NCI-H2107 treated with DMSO at 0.1 percent for 48 hours (cell line): Measurements from ENCODE around the gene CFAP126.
"Not testable (repeated sequence)": the region's sequence is repeated elsewhere in the genome, so short reads cannot be mapped to it uniquely, and the experiment has no call there.

Experiments
- DNase-seq: peaks from one replicate; lab custom pipeline; 2025; ENCODE audit not compliant: unreplicated experiment; lab: John Stamatoyannopoulos, UW

CFAP126 gene

DNA sequence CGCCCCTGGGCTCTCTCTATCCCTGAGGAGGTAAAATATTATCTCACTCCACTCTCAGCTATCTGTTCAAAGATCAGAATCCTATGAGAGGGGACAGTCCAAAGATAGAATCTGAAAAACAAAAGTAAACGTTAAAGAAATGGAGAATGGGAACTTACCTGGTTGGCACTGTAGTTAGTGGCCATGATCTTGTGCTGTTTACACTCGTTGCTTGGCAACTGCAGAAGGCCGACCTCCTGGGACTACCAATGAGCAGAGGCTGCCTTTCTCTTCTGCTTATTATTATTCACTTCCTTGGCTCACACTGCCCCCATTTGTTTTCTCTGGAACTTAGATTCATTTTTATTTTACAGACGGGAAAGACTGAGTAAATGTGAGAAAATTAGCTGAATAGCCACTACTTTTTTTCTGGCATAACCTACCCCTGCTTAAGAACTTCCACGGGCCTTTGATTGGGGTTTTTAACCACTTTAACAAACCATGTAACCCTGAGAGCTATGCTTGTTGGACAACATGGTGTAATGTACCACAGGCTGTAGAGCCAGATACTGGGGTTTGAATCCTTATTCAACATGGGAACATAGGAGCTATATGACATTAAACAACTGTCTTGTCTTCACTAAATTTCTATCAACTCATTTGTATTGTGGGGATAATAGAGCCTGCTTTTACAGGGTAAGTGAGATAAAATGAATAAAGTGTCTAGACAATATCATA lies at the start of gene CFAP126:
Gene CFAP126 (minus strand): TSS at position 193 of the 717 bp plus-strand sequence. CDS start 8 bp downstream, at position 185.
- DNase-seq: peak; percentile 88

DNA sequence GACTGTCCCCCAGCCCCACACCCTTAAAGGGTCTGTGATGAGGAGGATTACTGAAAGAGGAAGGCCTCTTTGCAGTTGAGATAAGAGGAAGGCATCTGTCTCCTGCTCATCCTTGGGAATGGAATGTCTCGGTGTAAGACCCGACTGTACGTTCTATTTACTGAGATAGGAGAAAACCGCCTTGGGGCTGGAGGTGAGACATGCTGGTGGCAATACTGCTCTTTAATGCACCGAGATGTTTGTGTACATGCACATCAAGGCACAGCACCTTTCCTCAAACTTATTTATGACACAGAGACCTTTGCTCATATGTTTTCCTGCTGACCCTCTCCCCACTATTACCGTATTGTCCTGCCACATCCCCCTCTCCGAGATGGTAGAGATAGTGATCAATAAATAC lies 45.4 kb upstream of the CFAP126 start:
- not testable (repeated sequence) for DNase-seq

DNA sequence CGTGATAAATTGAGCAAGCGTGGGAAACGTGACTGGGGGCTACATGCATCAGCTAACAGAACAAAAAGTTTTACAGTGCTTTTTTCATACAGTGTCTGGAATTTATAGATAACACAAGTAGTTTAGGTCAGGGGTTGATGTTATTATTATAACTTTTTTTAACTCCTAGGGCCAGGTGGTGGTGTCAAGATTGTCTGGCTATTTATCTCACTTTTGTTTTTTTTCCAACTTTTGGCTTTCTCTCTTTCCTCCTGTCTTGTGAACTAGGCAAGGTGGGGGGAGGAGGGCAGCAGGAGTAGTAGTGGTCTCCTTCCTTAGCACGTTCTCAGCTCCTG lies 42.9 kb upstream of the CFAP126 start:
- DNase-seq: not testable (repeated sequence)

GRCh38 chr1:161409848-161410635 lies 42.4 kb upstream of the CFAP126 start:
- not testable (repeated sequence) for DNase-seq

DNA sequence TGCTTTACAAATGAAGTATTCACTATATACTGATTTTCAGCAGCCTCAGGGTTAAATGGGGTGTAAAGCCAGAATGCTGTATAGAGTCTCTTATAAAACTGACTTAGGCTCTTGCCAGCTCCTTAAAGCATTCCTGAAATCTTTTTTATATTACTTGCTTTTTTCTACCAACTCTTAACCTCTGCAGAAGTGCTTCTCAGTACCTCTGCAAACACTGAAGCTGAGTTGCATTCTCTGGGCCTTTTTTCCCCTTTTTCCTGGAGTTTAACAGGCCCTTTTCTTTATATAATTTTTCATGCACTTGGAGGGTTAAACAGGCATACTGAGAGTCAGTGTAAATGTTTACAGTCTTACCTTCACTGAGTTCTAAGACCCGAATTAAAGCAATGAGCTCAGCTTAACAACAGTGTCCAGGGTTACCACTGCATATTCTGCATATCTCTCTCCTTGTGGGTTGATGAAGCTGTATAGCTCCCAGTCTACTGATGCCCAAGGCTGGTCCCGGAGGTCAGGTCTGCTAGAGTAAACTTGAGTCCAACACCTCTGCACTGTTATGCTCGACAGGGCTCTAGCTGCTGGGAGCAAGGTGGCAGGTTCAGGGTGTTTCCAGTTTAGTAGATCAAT lies 40.9 kb upstream of the CFAP126 start:
- DNase-seq: no peak

DNA sequence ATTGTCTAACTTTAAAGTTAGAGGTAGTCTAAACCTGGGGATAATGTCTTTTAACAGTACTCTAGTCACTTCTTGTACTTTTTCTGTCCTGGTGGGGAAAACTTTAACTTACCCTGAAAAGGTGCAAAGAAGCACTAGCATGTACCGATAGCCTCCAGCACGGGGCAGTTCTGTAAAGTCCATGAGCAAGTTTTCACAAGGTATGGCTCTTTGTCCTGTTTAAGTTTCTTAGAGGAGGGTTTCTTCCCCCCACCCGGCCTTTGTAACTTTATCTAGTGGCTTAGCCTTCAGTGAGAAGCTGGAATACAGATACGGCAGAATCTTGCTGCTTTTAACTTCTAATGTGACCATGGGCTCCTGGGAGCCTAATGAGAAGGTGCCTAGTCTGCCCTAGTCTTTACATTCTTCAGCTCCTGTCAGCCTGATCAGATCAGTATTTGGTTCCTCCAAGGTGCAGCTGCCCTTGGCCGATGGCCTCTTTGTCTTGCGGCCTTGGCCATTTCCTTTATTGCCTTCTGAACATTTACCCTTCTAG lies 39.8 kb upstream of the CFAP126 start:
- no peak for DNase-seq

DNA sequence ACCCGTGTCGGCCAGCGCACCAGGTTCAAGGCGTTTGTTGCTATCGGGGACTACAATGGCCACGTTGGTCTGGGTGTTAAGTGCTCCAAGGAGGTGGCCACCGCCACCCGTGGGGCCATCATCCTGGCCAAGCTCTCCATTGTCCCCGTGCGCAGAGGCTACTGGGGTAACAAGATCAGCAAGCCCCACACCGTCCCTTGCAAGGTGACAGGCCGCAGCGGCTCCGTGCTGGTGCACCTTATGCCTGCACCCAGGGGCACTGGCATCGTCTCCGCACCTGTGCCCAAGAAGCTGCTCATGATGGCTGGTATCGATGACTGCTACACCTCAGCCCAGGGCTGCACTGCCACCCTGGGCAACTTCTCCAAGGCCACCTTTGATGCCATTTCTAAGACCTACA lies 38.9 kb upstream of the CFAP126 start:
- not testable (repeated sequence) for DNase-seq

DNA sequence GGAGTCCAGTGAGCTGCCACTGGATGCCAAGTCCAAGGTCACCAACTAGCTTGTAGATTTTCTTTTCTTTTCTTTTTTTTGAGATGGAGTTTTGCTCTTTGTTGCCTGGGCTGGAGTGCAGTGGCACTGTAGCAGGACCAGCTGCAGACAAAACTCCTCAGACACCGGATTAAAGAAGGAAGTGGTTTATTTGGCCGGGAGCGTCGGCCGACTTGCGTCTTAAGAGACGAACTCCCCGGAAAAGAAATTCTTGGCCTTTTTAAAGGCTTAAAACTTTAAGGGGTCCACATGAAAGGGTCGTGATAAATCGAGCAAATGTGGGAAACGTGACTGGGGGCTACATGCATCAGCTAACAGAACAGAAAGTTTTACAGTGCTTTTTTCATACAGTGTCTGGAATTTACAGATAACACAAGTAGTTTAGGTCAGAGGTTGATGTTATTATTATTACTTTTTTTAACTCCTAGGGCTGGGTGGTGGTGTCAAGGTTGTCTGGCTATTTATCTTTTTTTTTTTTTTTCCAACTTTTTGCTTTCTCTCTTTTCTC lies 36.4 kb upstream of the CFAP126 start:
- DNase-seq: no peak

GRCh38 chr1:161402446-161402845 lies 34.8 kb upstream of the CFAP126 start:
- no peak for DNase-seq

DNA sequence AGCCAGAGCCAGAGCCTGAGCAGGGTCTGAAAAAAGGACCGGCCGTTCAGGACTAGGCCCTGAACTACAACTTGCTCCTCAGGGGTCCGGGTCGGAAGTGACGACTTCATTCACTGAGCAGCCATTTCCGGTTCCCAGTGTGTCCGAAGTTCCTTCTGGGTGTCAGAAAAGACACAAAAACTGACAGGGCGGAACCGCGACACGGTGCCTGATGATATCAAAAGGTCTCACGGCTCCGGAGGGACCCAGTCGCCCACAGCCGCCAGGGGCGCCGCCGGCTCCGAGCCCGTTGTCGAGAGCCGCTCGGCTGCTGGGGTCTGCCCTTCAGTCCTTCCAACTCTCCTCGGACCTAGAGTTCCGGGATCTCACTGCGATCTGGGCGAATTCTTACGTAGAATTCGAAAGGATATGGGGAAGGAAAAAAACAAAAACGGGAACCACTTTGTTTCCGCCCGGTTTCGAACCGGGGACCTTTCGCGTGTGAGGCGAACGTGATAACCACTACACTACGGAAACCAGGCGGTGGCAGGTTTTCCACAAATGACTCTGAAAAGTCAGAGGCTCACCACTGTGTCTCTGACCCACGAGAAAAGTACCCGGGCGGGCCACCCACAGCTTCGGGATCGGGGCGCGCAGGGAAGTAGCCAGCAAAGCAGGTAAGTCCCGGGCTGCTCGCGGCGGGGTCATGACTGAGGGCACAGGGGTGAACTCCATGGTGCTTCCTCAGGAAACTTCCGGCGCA lies 31.8 kb upstream of the CFAP126 start:
- DNase-seq: peak; percentile 79

GRCh38 chr1:161398900-161399256 lies 31.2 kb upstream of the CFAP126 start:
- peak; percentile 57 for DNase-seq

DNA sequence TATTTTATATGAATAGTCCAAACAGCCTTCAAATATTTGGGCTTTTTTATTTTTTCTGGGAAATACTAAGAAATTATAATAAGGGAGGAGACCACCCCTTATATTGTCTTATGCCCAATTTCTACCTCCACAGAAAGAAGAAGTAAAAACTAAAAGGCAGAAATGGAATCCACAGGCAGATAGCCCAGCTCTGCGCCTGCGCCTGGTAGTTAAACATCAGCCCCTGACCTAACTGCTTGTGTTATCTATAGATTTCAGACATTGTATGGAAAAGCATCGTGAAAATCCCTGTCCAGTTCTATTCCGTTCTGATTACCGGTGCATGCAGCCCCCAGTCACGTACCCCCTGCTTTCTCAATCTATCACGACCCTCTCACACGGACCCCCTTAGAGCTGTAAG lies 29.4 kb upstream of the CFAP126 start:
- DNase-seq: not testable (repeated sequence)

DNA sequence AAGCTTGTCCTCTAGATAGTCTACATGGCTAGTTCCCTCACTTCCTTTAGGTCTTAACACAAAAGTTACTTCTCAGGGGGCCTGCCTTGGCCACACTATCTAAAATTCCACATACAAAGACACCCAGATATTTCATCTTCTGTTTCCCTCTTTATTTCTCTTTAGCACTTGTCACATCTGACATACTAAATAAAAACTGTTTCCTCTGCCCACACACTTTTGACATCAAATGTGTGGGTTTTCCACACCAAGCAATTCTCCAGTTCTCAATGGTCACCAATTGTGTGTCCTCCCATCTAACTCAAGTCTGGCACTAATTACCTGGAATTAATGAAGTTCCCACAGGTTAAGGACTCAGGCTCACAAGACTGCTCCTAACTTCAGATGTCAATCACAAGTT lies 25.5 kb upstream of the CFAP126 start:
- no peak for DNase-seq

DNA sequence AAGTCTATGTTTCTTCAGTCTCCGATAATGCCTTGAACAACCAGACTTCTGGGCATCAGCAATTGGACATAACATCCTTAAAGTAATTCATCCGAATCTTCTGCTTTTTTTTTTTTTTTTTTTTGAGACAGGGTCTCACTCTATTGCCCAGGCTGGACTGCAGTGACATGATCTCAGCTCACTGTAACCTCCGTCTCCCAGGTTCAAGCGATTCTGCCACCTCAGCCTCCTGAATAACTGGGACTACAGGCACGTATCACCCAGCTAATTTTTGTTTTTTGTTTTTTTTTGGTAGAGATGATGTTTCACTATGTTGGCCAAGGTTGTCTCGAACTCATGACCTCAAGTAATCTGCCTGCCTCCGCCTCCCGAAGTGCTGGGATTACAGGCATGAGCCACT lies 23.9 kb upstream of the CFAP126 start:
- DNase-seq: no peak

DNA sequence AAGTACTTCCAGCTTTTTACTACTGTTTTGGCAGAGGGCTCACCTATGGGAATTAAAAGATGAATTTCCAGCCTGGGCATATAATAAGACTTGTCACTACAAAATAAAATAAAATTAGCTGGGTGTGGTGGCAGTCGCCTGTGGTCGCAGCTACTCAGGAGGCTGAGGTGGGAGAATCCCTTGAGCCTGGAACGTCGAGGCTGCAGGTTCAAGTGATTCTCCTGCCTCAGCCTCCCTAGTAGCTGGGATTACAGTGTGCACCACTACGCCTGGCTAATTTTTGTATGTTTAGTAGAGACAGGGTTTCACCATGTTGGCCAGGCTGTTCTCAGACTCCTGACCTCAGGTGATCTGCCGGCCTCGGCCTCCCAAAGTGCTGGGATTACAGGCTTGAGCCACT lies 23.5 kb upstream of the CFAP126 start:
- not testable (repeated sequence) for DNase-seq

GRCh38 chr1:161390559-161390858 lies 22.8 kb upstream of the CFAP126 start:
- DNase-seq: peak; percentile 16

DNA sequence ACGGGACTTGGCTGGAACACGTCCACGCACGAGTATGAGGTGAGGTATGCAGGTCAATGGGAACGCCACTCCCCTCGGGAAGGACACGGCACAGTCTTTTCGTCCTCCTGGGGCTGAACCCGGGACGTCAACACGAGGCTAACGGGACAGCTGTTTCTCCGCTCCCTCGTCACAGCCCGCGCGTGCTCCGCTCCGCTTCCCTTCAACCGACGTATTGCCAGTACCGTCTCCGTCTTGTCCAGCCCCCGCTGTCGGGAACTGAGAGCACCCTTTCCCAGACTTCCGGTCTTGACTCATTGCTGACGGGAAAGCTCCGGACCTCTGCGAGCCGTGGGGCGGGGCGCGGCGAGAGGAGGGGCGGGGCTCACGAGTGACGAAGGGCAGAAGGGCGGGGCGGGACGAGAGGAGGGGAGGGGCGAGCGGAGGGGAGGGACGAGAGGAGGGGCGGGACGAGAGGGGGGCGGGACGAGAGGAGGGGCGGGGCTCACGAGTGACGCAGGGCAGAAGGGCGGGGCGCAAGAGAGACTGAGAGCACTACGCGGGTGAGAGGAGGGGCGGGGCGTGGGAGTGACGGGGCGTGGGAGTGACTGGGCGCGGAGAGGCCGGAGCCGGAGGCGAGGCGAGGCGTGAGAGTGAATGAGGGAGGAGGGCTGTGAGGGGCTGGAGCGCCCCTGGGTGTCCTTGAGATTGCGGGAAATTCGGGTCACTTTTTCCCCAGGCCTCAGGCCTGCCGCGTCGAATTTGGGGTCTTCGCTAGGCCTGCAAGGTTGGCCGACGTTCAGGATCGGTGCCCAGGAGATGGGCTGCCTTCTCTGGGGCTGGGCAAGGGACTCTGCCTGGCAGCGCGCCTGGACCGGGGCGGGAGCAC lies 22.2 kb upstream of the CFAP126 start:
- peak; percentile 90 for DNase-seq

DNA sequence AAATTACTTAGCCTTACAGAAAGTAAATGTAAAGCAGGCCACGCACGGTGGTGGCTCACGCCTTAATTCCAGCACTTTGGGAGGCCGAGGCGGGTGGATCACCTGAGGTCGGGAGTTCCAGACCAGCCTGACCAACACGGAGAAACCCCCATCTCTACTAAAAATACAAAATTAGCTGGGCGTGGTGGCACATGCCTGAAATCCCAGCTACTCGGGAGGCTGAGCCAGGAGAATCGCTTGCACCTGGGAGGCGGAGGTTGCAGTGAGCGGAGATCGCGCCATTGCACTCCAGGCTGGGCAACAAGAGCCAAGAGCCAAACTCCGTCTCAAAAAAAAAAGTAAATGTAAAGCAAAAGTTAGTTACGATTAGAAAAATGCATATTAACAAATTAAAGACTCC lies 21.5 kb upstream of the CFAP126 start:
- not testable (repeated sequence) for DNase-seq

GRCh38 chr1:161388639-161389038 lies 21.0 kb upstream of the CFAP126 start:
- no peak for DNase-seq
